ENCODE measurements around the gene JAK3.

DNA sequence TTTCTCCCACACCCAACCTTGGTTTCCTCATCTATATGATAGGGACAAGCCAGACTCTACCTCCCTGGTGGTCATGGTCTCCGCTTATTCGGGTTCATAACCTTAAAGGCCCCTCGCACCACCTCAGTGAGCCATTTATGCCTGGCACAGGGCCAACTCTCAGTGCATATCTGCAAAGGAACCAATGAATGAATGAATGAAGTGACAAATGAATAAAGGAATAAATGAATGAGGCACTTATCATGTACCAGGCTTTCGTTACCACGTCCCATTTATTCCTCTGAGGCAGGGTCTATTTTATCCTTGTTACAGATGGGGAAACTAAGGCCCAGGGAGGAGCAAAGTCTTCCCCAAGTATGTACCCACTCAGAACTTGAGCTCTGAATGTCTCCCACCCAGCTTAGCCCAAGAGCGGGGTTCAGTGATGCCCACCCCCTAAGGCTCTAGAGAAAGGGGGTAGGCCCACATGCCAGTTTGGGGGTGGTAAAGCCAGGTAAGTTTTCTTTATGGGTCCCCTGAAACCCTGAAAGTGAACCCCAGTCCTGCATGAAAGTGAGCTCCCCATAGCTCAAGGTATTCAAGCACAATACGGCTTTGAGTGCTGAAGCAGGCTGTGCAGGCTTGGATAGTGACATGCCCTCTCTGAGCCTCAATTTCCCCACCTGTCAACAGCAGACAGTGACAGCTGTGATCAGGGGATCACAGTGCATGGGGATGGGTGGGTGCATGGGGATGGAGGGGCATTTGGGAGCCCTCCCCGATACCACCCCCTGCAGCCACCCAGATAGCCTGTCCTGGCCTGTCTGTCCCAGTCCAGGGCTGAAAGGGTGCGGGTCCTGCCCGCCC, 23.5 kb upstream of the JAK3 start:
- no peak for TF ChIP-seq TCF7L2 (IDR thresholded peaks at IDR 0.05; ENCODE audit: low read depth, low read length)
- TF ChIP-seq, protein P1, sequence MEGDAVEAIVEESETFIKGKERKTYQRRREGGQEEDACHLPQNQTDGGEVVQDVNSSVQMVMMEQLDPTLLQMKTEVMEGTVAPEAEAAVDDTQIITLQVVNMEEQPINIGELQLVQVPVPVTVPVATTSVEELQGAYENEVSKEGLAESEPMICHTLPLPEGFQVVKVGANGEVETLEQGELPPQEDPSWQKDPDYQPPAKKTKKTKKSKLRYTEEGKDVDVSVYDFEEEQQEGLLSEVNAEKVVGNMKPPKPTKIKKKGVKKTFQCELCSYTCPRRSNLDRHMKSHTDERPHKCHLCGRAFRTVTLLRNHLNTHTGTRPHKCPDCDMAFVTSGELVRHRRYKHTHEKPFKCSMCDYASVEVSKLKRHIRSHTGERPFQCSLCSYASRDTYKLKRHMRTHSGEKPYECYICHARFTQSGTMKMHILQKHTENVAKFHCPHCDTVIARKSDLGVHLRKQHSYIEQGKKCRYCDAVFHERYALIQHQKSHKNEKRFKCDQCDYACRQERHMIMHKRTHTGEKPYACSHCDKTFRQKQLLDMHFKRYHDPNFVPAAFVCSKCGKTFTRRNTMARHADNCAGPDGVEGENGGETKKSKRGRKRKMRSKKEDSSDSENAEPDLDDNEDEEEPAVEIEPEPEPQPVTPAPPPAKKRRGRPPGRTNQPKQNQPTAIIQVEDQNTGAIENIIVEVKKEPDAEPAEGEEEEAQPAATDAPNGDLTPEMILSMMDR (IDR thresholded peaks at IDR 0.05), result no peak
- TF ChIP-seq, protein P2, sequence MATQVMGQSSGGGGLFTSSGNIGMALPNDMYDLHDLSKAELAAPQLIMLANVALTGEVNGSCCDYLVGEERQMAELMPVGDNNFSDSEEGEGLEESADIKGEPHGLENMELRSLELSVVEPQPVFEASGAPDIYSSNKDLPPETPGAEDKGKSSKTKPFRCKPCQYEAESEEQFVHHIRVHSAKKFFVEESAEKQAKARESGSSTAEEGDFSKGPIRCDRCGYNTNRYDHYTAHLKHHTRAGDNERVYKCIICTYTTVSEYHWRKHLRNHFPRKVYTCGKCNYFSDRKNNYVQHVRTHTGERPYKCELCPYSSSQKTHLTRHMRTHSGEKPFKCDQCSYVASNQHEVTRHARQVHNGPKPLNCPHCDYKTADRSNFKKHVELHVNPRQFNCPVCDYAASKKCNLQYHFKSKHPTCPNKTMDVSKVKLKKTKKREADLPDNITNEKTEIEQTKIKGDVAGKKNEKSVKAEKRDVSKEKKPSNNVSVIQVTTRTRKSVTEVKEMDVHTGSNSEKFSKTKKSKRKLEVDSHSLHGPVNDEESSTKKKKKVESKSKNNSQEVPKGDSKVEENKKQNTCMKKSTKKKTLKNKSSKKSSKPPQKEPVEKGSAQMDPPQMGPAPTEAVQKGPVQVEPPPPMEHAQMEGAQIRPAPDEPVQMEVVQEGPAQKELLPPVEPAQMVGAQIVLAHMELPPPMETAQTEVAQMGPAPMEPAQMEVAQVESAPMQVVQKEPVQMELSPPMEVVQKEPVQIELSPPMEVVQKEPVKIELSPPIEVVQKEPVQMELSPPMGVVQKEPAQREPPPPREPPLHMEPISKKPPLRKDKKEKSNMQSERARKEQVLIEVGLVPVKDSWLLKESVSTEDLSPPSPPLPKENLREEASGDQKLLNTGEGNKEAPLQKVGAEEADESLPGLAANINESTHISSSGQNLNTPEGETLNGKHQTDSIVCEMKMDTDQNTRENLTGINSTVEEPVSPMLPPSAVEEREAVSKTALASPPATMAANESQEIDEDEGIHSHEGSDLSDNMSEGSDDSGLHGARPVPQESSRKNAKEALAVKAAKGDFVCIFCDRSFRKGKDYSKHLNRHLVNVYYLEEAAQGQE (IDR thresholded peaks at IDR 0.05; ENCODE audit: insufficient read depth in 1 of 2, low read depth in 2 of 2, low read length in 1 of 2), result no peak

Measured in Panc1 (cell line).